ENCODE measurements around the gene RABL2B. TPM values are rescaled to one million over a fixed set of nuclear protein-coding genes. Genes with fewer than 3 reads are reported as not detected.
A peak's percentile ranks its signal among the peaks of the same experiment; 100 is the strongest.
"Not testable (repeated sequence)": the region's sequence is repeated elsewhere in the genome, so short reads cannot be mapped to it uniquely, and the experiment has no call there.

RABL2B gene
- total RNA-seq, result 10 to 100 TPM; 13.3 to 18.8 (median 16.6) TPM

- DNase-seq (ENCODE audit: low spot score) (peak; percentile 55), ATAC-seq (ENCODE audit: low FRiP score) (peak; percentile 100)
Measured at GRCh38 chr22:50783033-50783879, at the start of gene RABL2B. RABL2B (minus strand) TSS chr22:50783636; CDS start chr22:50782294, 1,342 bp downstream.

GRCh38 chr22:50786936-50787335 is 3.5 kb upstream of the RABL2B start:
- ATAC-seq (ENCODE audit: low FRiP score); DNase-seq (ENCODE audit: low spot score): not testable (repeated sequence)

- not testable (repeated sequence) for ATAC-seq (ENCODE audit: low FRiP score); DNase-seq (ENCODE audit: low spot score)
Measured at GRCh38 chr22:50785289-50785688, 1.9 kb upstream of the RABL2B start.

GRCh38 chr22:50783880-50784276 is 442 bp upstream of the RABL2B start:
- not testable (repeated sequence) for DNase-seq (ENCODE audit: low spot score); ATAC-seq (ENCODE audit: low FRiP score)

- not testable (repeated sequence) for DNase-seq (ENCODE audit: low spot score); ATAC-seq (ENCODE audit: low FRiP score)
Measured at GRCh38 chr22:50782253-50782652, 1.2 kb downstream of the RABL2B start.

GRCh38 chr22:50780244-50780643 is 3.2 kb downstream of the RABL2B start:
- not testable (repeated sequence) for ATAC-seq (ENCODE audit: low FRiP score); DNase-seq (ENCODE audit: low spot score)

- ATAC-seq (ENCODE audit: low FRiP score); DNase-seq (ENCODE audit: low spot score): not testable (repeated sequence)
Measured at GRCh38 chr22:50777631-50778030, 5.8 kb downstream of the RABL2B start.

GRCh38 chr22:50775132-50775531 is 8.3 kb downstream of the RABL2B start:
- DNase-seq (ENCODE audit: low spot score); ATAC-seq (ENCODE audit: low FRiP score): not testable (repeated sequence)

- ATAC-seq (ENCODE audit: low FRiP score); DNase-seq (ENCODE audit: low spot score): not testable (repeated sequence)
Measured at GRCh38 chr22:50764288-50764687, 19.1 kb downstream of the RABL2B start.

GRCh38 chr22:50761829-50762228 is 21.6 kb downstream of the RABL2B start:
- not testable (repeated sequence) for ATAC-seq (ENCODE audit: low FRiP score); DNase-seq (ENCODE audit: low spot score)

GRCh38 chr22:50759597-50760341 is 23.7 kb downstream of the RABL2B start:
- not testable (repeated sequence) for ATAC-seq (ENCODE audit: low FRiP score); DNase-seq (ENCODE audit: low spot score)

- ATAC-seq (ENCODE audit: low FRiP score); DNase-seq (ENCODE audit: low spot score): not testable (repeated sequence)
Measured at GRCh38 chr22:50756949-50757491, 26.4 kb downstream of the RABL2B start.

- ATAC-seq (ENCODE audit: low FRiP score); DNase-seq (ENCODE audit: low spot score): not testable (repeated sequence)
Measured at GRCh38 chr22:50756406-50756805, 27.0 kb downstream of the RABL2B start.

- not testable (repeated sequence) for ATAC-seq (ENCODE audit: low FRiP score); DNase-seq (ENCODE audit: low spot score)
Measured at GRCh38 chr22:50755251-50755650, 28.2 kb downstream of the RABL2B start.

- not testable (repeated sequence) for ATAC-seq (ENCODE audit: low FRiP score); DNase-seq (ENCODE audit: low spot score)
Measured at GRCh38 chr22:50749302-50750074, 33.9 kb downstream of the RABL2B start.

- not testable (repeated sequence) for DNase-seq (ENCODE audit: low spot score); ATAC-seq (ENCODE audit: low FRiP score)
Measured at GRCh38 chr22:50748630-50749029, 34.8 kb downstream of the RABL2B start.

- not testable (repeated sequence) for DNase-seq (ENCODE audit: low spot score); ATAC-seq (ENCODE audit: low FRiP score)
Measured at GRCh38 chr22:50747521-50747920, 35.9 kb downstream of the RABL2B start.

- ATAC-seq (ENCODE audit: low FRiP score); DNase-seq (ENCODE audit: low spot score): not testable (repeated sequence)
Measured at GRCh38 chr22:50744424-50744823, 39.0 kb downstream of the RABL2B start.

GRCh38 chr22:50740714-50741113 is 42.7 kb downstream of the RABL2B start:
- ATAC-seq (ENCODE audit: low FRiP score); DNase-seq (ENCODE audit: low spot score): not testable (repeated sequence)
